Activated T-helper 1 cell treated with Interleukin-2 at 50 U/mL for 16 hours (primary cell): Measurements from ENCODE around the gene GNAQ.
"Not testable (repeated sequence)": the region's sequence is repeated elsewhere in the genome, so short reads cannot be mapped to it uniquely, and the experiment has no call there.

Source experiments
- DNase-seq: peaks from one replicate; pipeline ENCODE4 v3.0.0-alpha.2; 2020; ENCODE audit warnings: low read depth

GNAQ gene

DNA sequence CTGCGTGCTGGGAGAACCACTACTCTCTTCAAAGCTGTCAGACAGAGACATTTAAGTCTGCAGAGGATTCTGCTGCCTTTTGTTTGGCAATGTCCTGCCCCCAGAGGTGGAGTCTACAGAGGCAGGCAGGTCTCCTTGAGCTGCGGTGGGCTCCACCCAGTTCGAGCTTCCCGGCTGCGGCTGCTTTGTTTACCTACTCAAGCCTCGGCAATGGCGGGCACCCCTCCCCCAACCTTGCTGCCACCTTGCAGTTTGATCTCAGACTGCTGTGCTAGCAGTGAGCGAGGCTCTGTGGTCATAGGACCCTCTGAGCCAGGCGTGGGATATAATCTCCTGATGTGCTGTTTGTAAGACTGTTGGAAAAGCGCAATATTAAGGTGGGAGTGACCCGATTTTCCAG, 343.9 kb downstream of the GNAQ start:
- not testable (repeated sequence) for DNase-seq

DNA sequence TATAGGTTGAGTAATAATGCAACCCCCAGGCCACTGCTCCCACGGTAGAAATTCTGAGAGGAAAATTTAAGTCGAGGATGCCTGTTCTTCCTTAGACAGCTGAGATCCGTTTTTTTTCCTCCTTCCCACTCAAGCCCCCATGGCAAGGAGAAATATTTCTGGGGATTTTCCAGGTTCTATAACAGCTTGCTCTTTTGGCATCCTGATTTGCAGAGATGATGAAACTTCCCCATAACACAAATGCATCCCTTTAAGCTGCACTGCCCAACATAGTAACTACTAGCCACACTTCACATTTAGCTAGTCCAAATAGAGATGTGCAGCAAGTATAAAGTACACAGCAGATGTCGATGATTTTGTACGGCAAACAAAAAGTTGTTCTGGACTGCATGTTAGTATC, 351.0 kb downstream of the GNAQ start:
- no peak for DNase-seq

DNA sequence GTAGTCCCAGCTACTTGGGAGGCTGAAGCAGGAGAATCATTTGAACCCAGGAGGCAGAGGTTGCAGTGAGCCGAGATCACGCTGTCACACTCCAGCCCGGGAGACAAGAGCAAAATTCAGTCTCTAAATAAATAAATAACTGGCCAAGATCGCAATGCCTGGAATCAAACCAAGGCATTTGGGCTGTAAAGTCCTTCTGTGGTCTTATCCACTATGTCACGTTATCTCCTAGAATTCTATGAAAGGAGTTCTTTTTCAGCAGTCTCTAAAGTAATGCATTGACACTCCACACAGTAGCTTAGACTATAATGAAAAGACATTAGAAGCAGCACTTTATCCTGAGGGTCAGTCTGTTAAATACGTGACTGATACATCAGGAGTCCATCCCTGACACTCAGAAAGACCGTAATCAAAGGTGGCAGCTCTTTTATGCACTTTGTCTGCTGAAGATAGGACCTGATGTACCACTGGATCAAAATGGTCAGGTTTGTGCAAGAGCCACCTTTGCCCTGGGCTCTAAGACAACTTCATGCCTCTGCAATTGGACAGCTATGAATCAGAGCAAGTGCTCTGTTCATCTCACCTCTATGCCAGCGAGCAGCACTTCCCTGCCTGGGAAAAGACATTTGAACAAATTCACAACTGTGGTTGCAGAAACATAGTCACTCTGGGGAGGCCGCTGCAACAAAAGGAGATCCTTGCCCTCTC, 351.8 kb downstream of the GNAQ start:
- no peak for DNase-seq

DNA sequence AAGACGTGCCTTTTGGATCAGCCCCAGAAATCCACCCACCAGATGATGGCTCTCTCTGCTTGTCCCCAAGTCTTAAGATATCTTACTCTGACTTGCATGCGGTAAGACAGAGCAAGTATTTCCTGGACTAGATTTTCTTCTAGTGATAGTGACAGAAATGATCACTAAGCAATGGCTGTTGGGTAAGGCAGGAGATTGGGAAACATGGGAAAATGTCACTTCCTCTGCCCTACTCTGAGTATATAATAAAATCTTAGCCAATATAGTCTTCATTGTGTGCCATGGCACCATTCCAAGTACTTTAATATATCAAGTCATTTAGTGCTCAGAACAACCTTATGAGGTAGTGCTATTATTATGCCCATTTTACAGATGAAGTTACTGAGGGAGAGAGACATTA, 352.5 kb downstream of the GNAQ start:
- DNase-seq = no peak

DNA sequence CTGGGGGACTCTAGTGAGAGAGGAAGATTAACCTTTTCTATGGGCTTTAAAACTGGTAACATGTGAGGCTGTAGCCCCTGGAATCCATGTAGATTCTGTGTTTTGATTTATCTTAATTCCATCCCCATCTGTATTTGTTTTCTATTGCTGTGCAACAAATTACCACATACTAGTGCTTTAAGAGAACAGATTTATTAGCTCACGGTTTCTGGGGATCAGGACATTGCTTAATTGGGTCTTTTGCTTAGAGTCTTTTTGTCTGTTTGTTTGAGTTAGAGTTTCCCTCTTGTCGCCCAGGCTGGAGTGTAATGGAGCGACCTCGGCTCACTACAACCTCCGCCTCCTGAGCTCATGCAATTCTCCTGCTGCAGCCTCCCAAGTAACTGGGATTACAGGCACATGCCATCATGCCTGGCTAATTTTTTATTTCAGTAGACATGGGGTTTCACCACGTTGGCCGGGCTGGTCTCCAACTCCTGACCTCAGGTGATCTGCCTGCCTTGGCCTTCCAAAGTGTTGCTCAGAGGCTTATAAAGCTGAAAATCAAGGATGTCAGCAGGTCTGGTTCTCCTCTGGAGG, 353.6 kb downstream of the GNAQ start:
- DNase-seq = no peak

DNA sequence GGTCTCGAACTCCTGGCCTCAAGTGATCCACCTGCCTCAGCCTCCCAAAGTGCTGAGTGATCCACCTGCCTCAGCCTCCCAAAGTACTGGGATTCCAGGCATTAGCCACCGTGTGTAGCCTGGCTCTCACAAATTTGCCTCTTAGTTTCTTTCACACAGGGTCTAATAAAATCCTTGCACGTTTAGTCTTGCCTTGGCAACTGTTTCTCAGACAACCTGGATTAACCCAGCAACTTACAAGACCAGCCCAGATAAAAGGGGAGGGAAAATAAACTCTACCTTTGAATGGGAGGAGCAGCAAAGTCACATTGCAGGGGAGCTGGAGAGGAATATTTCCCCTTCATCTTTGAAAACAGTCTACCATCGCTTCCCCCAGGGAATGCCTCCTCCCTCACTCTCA, 354.2 kb downstream of the GNAQ start:
- no peak for DNase-seq

DNA sequence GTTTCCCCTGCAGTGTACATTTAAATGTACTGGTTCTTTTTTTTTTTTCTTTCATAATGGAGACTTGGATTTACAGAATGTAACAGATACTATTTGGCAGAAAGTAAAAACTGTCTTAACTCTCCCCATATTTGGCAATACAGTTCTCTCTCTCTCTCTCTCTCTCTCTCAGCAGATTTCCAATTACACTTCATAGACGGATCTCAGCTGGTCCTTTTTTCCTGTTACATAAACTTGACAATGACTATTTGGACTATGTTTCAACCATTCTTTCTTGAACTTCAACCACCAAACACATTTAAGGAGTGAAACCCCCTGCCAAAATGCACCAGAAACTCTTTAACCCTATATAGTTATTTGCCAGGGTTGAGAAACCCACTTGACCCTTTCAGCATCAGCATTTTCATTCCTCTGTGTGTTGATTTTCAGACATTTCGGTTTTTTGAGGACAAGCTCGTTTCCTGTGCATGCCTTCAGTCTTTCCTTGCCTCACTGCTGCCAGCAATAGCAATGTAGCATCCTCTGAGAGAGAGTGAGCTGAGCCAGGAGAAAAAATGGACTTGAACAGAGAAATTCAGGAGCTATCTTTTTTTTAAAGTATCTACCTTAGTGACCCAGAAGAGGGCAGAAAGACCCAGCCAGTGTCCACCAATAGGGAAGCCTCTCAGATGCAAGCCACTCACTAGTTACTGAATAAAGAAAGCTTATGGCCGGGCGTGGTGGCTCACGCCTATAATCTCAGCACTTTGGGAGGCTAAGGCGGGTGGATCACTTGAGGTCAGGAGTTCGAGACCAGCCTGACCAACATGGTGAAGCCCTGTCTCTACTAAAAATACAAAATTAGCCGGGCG, 357.4 kb downstream of the GNAQ start:
- DNase-seq = no peak

DNA sequence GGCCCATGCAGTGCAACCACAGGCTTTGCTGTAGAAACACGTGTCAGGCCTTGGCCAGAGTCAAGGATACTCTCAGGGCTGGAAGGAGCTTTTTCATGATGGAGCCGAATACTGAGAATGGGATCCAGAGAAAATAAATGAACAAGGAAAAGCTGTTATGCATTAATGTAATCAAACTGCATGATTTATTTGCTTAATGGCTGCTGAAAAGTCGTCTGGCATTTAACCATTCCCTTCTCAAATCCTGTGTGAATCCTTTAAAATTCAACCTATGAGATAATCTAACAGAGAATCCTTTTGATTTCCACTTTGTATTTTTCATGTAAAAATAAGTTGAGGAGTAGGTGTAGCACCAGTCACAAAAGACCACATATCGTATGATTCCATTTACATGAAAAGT, 359.4 kb downstream of the GNAQ start:
- DNase-seq = no peak

DNA sequence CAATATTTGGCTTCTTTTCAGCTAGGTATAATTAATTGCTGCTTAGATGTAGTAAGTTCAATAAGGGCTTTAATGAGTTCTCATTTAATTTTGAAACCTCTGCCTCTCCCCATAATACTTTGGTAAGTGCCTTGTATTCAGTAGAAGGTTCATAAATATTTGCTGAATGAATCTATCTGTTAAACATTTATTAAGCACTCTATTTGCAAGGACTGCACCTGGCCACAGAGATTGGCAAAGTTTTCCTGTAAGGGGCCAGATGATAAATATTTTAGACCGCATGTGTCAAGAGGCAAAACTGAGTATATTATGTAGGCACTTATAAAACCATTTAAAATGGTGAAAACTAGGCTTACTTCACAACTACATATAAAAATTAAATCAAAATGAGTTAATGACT, 364.5 kb downstream of the GNAQ start:
- DNase-seq = no peak
